K562 (cell line): Measurements from ENCODE around the gene SYT1. TPM values are rescaled to one million over a fixed set of nuclear protein-coding genes. Genes with fewer than 3 reads are reported as not detected.

Experiments
- ATAC-seq: fragments of 200-7000 bp; cut with Tn5 transposase; 3 replicates; pipeline ENCODE4 v1.9.1; 2020; ENCODE audit warnings: moderate library complexity
- BruUV-seq: library from RNA; stranded (reverse); fragments of 400-500 nt; replicated peaks from 2 replicates; lab custom pipeline; 2021; lab: Mats Ljungman, UMichigan
- CTCF ChIA-PET: fragments of 300-600 bp; formaldehyde crosslinking; extraction: SDS; loops from one replicate; lab custom pipeline; 2021; ENCODE audit warnings: low intra/inter-chr PET ratio; lab: Yijun Ruan, JAX
- POLR2A ChIA-PET: fragments of 300-600, 350-650 bp; sonication (Branson Sonifier 250); formaldehyde crosslinking; extraction: SDS; loops from one replicate; lab custom pipeline; 2021; ENCODE audit warnings: antibody characterized with exemption, inconsistent platforms; lab: Yijun Ruan, JAX
- DNase-seq, 4 experiments: peaks; one replicate each; pipeline versions ENCODE4 v3.0.0 to v3.0.0-alpha.2; 2011 to 2018; ENCODE audit warnings: low spot score in 3 of 4, mixed read lengths in 3 of 4; ENCODE audit errors: extremely low read depth in 1 of 4
- FAIRE-seq: peaks from 2 replicates; lab custom pipeline; 2011; peaks lifted over from hg19 to GRCh38; lab: Jason Lieb, UNC
- H2AFZ ChIP-seq: 2 replicates; pipeline ENCODE4 v1.6.0; 2011; ENCODE audit warnings: low read depth, low read length, control low read depth, inconsistent platforms
- H3K27ac ChIP-seq: fragments of 200-600 bp; 3 replicates; pipeline ENCODE4 v1.8.0; 2011; ENCODE audit warnings: low read depth, mild to moderate bottlenecking, control low read depth, inconsistent platforms, low read length, moderate library complexity, mixed read lengths; ENCODE audit errors: extremely low read depth
- H3K27me3 ChIP-seq, 2 experiments: fragments of 300-600 bp in 1 of 2; 2 replicates in 1 of 2; 3 replicates in 1 of 2; pipeline versions ENCODE4 v1.6.0 to v1.8.0; 2011; ENCODE audit warnings: inconsistent platforms in 2 of 2, low read length in 2 of 2, mild to moderate bottlenecking in 1 of 2, mixed read lengths in 1 of 2, moderate library complexity in 1 of 2; ENCODE audit not compliant: control insufficient read depth in 2 of 2, insufficient read depth in 2 of 2
- H3K36me3 ChIP-seq: fragments of 300-600 bp; 3 replicates; pipeline ENCODE4 v1.8.0; 2011; ENCODE audit warnings: mild to moderate bottlenecking, low read length, inconsistent platforms; ENCODE audit not compliant: control insufficient read depth, insufficient read depth
- H3K4me1 ChIP-seq, 2 experiments: fragments of 200-600 bp in 1 of 2; replicated peaks in 1 of 2; 2 replicates in 1 of 2; 3 replicates in 1 of 2; pipeline versions ENCODE4 v1.5.1 to v1.8.0; 2011; ENCODE audit warnings: inconsistent platforms in 2 of 2, low read length in 2 of 2, mild to moderate bottlenecking in 1 of 2, mixed read lengths in 1 of 2, moderate library complexity in 1 of 2; ENCODE audit not compliant: control insufficient read depth in 2 of 2, insufficient read depth in 2 of 2
- H3K4me2 ChIP-seq: 2 replicates; pipeline ENCODE4 v1.6.1; 2011; ENCODE audit warnings: low read length, control low read depth, inconsistent platforms, mixed read lengths; ENCODE audit not compliant: insufficient read depth
- H3K4me3 ChIP-seq: fragments of 200-600 bp; sonication (generic), shearing (Covaris generic); 2 replicates; pipeline ENCODE4 v1.5.1; 2016; ENCODE audit warnings: control low read depth, inconsistent platforms
- H3K79me2 ChIP-seq: fragments of 200-600 bp; 3 replicates; pipeline ENCODE4 v1.8.0; 2011; ENCODE audit warnings: low read length, inconsistent platforms; ENCODE audit not compliant: control insufficient read depth, insufficient read depth
- H3K9ac ChIP-seq, 2 experiments: 2 replicates each; pipeline versions ENCODE4 v1.6.0 to v1.6.1; 2011; ENCODE audit warnings: low read depth in 2 of 2, low read length in 2 of 2, control low read depth in 1 of 2, inconsistent platforms in 1 of 2, mild to moderate bottlenecking in 1 of 2, mixed read lengths in 1 of 2; ENCODE audit not compliant: insufficient read depth in 1 of 2
- H3K9me1 ChIP-seq: one replicate; pipeline ENCODE4 v1.6.0; 2011; ENCODE audit warnings: inconsistent platforms, mild to moderate bottlenecking, low read length, moderate library complexity; ENCODE audit not compliant: control insufficient read depth, insufficient read depth
- H3K9me3 ChIP-seq: replicated peaks from 2 replicates; pipeline ENCODE4 v1.5.1; 2011; ENCODE audit warnings: low read depth, low read length, inconsistent platforms; ENCODE audit not compliant: control insufficient read depth, insufficient read depth
- H4K20me1 ChIP-seq: replicated peaks from 2 replicates; pipeline ENCODE4 v1.6.1; 2011; ENCODE audit warnings: low read length, inconsistent platforms, mixed read lengths; ENCODE audit not compliant: control insufficient read depth, insufficient read depth
- BRD9 ChIP-seq: fragments of 450-650 bp; IDR thresholded peaks from 2 replicates; pipeline ENCODE4 v1.6.1; 2018; ENCODE audit warnings: low read depth; ENCODE audit not compliant: partially characterized antibody
- MTF1 ChIP-seq: fragments of 250-450 bp; sonication (Bioruptor Pico); IDR thresholded peaks from 2 replicates; pipeline ENCODE4 v1.9.0; 2021; ENCODE audit warnings: moderate library complexity, mild to moderate bottlenecking, inconsistent platforms, borderline replicate concordance
- POLR2G ChIP-seq: fragments of 200-400 bp; formaldehyde crosslinking; IDR thresholded peaks from 2 replicates; pipeline ENCODE4 v1.6.1; 2017; ENCODE audit warnings: low read depth, mild to moderate bottlenecking, antibody characterized with exemption, low read length, moderate library complexity
- POU5F1 ChIP-seq: fragments of 150-350 bp; IDR thresholded peaks from 2 replicates; pipeline ENCODE4 v1.6.1; 2014; ENCODE audit warnings: borderline replicate concordance, low read length, low read depth, mild to moderate bottlenecking; ENCODE audit not compliant: partially characterized antibody
- RFX7 ChIP-seq: fragments of 250-450 bp; sonication (Bioruptor Pico); IDR thresholded peaks from 2 replicates; pipeline ENCODE4 v1.5.1; 2021; ENCODE audit warnings: mild to moderate bottlenecking
- SIN3A ChIP-seq, 2 experiments: fragments of 150-350 bp in 1 of 2; IDR thresholded peaks; 2 replicates each; pipeline ENCODE4 v1.6.1; 2011 to 2016; ENCODE audit warnings: borderline replicate concordance in 2 of 2, low read depth in 2 of 2, low read length in 2 of 2, mild to moderate bottlenecking in 2 of 2, moderate library complexity in 2 of 2; ENCODE audit not compliant: control insufficient read depth in 1 of 2
- ZNF146 ChIP-seq: IDR thresholded peaks from one replicate; pipeline ENCODE4 v1.6.1; 2018; ENCODE audit warnings: missing compliant biosample characterization; ENCODE audit not compliant: unreplicated experiment
- ZSCAN32 ChIP-seq: fragments of 450-650 bp; formaldehyde crosslinking; IDR thresholded peaks from 2 replicates; pipeline ENCODE4 v1.4.0; 2020; ENCODE audit warnings: mild to moderate bottlenecking, moderate library complexity
- WGBS: fragments of 100-300 bp; shearing (Covaris generic); methylation state at CpG from one replicate; pipeline ENCODE4 v1.1.6; 2016; ENCODE audit warnings: low coverage, mixed read lengths; ENCODE audit not compliant: insufficient coverage; ENCODE audit errors: missing lambda C conversion rate; 5-methylcytosine and 5-hydroxymethylcytosine counted together
- in situ Hi-C: fragments of 300-500 bp; cut with MboI; formaldehyde crosslinking; loops from 4 replicates; pipeline ENCODE4 v1.15.0; 2018; ENCODE audit warnings: inconsistent platforms, mixed read lengths
- intact Hi-C: fragments of 100-400 bp; cut with micrococcal nuclease; formaldehyde crosslinking; loops from 2 replicates; pipeline ENCODE4 v1.14.2; 2022
- polyA plus RNA-seq, 8 experiments: library from polyadenylated mRNA; depleted of rRNA in 4 of 8; stranded (reverse) in 5 of 8; unstranded in 3 of 8; fragments of >200 nt; fragmentation: Nextera tagmentation in 2 of 8; fragmentation: Illumina TruSeq in 1 of 8; extraction: Ambion mirVana in 2 of 8; extraction: Trizol in 1 of 8; gene quantifications; 2 replicates each; pipeline versions ENCODE4 v1.2.1 to v1.2.3, GENCODE V29; 2011 to 2014; ENCODE audit warnings: inconsistent platforms in 1 of 8, missing spikeins in 1 of 8
- total RNA-seq, 7 experiments: library from RNA; depleted of rRNA in 6 of 7; stranded (reverse); fragments of >200 nt in 6 of 7; fragmentation: Illumina TruSeq in 2 of 7; extraction: Trizol in 2 of 7; gene quantifications; 2 replicates each; pipeline versions ENCODE4 v1.2.1 to v1.2.3, GENCODE V29; 2011 to 2021; ENCODE audit warnings: low replicate concordance in 1 of 7

SYT1 gene
- total and polyA plus RNA-seq, 9 of the 15 experiments (the other 6 are each of a cell fraction or from before 2014, with no cell fraction given): 0.03 to 0.13 (median 0.07) TPM; not detected in 4

DNA sequence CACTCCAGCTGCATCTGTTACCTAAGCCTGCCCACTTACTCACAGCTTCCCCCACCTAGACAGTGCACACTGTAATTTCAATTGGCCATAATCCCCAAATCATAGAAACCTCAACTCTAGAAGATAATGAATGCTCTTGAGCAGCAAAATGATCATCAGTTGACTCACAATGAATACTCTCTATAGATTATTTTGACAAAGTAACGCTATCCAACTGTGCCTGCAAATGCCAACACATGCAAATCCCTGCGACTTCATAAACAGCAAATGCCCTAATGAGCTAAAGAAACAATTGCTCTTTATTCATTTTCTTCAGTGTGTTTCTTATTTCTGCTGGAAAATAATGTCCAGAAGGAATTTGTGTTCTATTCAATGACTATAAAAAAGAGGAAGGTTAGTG, 506.7 kb downstream of the SYT1 start:
- no peak overlapping the region for H3K4me2 ChIP-seq
- CTCF ChIA-PET: no interaction called here
- BruUV-seq: no TSS peak
- H3K4me3 ChIP-seq: no peak overlapping the region
- H3K9me1 ChIP-seq: no peaks in the 10 kb centered on the region
- 14% methylated on average over 2 of the region's 2 CpGs for WGBS
- no peaks in the 10 kb centered on the region for H3K36me3 ChIP-seq
- ATAC-seq (no peak), DNase-seq (no peak), FAIRE-seq (no peak)
- H3K27ac ChIP-seq: no peak overlapping the region
- TF ChIP-seq POU5F1 (no peak), RFX7 (CRISPR knock-in tag) (no peak), BRD9 (no peak), ZNF146 (CRISPR knock-in tag) (no peak), SIN3A (IDR thresholded peaks at IDR 0.05; ENCODE audit: borderline replicate concordance in 2 of 2, control insufficient read depth in 1 of 2, low read depth in 2 of 2, low read length in 2 of 2) (no peak), ZSCAN32 (CRISPR knock-in tag) (no peak), MTF1 (CRISPR knock-in tag) (no peak), POLR2G (no peak)
- POLR2A ChIA-PET: no interaction called here
- no peak overlapping the region for H3K9ac ChIP-seq
- no peaks in the 10 kb centered on the region for H3K9me3 ChIP-seq
- H3K4me1 ChIP-seq: no peaks in the 10 kb centered on the region
- H4K20me1 ChIP-seq: no peaks in the 10 kb centered on the region
- no peaks in the 10 kb centered on the region for H3K79me2 ChIP-seq
- H2AFZ ChIP-seq: no peak overlapping the region
- in situ Hi-C loops (no loop called here), intact Hi-C loops (no loop called here)
- no peaks in the 10 kb centered on the region for H3K27me3 ChIP-seq
